HEK293T (cell line): ENCODE results near the gene L3MBTL1.

Experiments
- ARNT ChIP-seq: fragments of 450-650 bp; IDR thresholded peaks from 2 replicates; pipeline ENCODE4 v1.6.1; 2017; ENCODE audit warnings: mild to moderate bottlenecking
- BHLHE40 ChIP-seq: fragments of 450-650 bp; IDR thresholded peaks from 2 replicates; pipeline ENCODE4 v1.6.1; 2016; ENCODE audit warnings: mild to moderate bottlenecking, moderate library complexity, borderline replicate concordance
- ELF4 ChIP-seq: fragments of 450-650 bp; IDR thresholded peaks from 2 replicates; pipeline ENCODE4 v1.6.1; 2017; ENCODE audit warnings: antibody characterized with exemption
- FOXA1 ChIP-seq: fragments of 450-650 bp; IDR thresholded peaks from 2 replicates; pipeline ENCODE4 v1.6.1; 2016; ENCODE audit warnings: mild to moderate bottlenecking
- FOXK2 ChIP-seq: fragments of 450-650 bp; IDR thresholded peaks from 2 replicates; pipeline ENCODE4 v1.6.1; 2016; ENCODE audit warnings: mild to moderate bottlenecking
- FOXM1 ChIP-seq: fragments of 450-650 bp; IDR thresholded peaks from 2 replicates; pipeline ENCODE4 v1.6.1; 2017; ENCODE audit warnings: mild to moderate bottlenecking, borderline replicate concordance
- HDGF ChIP-seq: fragments of 450-650 bp; IDR thresholded peaks from 2 replicates; pipeline ENCODE4 v1.6.1; 2017; ENCODE audit warnings: antibody characterized with exemption, borderline replicate concordance
- LEF1 ChIP-seq: fragments of 450-650 bp; IDR thresholded peaks from 2 replicates; pipeline ENCODE4 v1.6.1; 2017; ENCODE audit warnings: mild to moderate bottlenecking, borderline replicate concordance
- NFRKB ChIP-seq: fragments of 450-650 bp; IDR thresholded peaks from 2 replicates; pipeline ENCODE4 v1.6.1; 2016; ENCODE audit warnings: mild to moderate bottlenecking, moderate library complexity
- SP1 ChIP-seq: fragments of 450-650 bp; IDR thresholded peaks from 2 replicates; pipeline ENCODE4 v1.6.1; 2017
- SUZ12 ChIP-seq: fragments of 450-650 bp; IDR thresholded peaks from 2 replicates; pipeline ENCODE4 v1.6.1; 2016; ENCODE audit warnings: mild to moderate bottlenecking
- TARDBP ChIP-seq: fragments of 450-650 bp; IDR thresholded peaks from 2 replicates; pipeline ENCODE4 v1.6.1; 2016

GRCh38 chr20:43463527-43464218, 43.8 kb upstream of the L3MBTL1 start:
- TF ChIP-seq NFRKB (no peak), LEF1 (no peak), SUZ12 (no peak), TARDBP (no peak), FOXK2 (no peak), SP1 (no peak), ARNT (no peak), HDGF (no peak), FOXM1 (no peak), FOXA1 (no peak), ELF4 (no peak), BHLHE40 (no peak)
